Muscle of leg (tissue), 11 donors: ENCODE data around the gene NBPF12. TPM values are rescaled to one million over a fixed set of nuclear protein-coding genes. Genes with fewer than 3 reads are reported as not detected.
A peak's percentile ranks its signal among the peaks of the same experiment; 100 is the strongest.
"Not testable (repeated sequence)": the region's sequence is repeated elsewhere in the genome, so short reads cannot be mapped to it uniquely, and the experiment has no call there.

Experiments used
- DNase-seq: peaks from one replicate; pipeline ENCODE4 v3.0.0; 2013
- H3K27ac ChIP-seq: one replicate; pipeline ENCODE4 v1.5.1; 2013; ENCODE audit warnings: mild to moderate bottlenecking, low read length, control low read depth
- H3K27me3 ChIP-seq: one replicate; pipeline ENCODE4 v1.6.1; 2013; ENCODE audit warnings: low read length; ENCODE audit not compliant: control insufficient read depth, insufficient read depth
- H3K36me3 ChIP-seq: one replicate; pipeline ENCODE4 v1.6.1; 2013; ENCODE audit warnings: low read length; ENCODE audit not compliant: control insufficient read depth, insufficient read depth
- H3K4me1 ChIP-seq: one replicate; pipeline ENCODE4 v1.6.1; 2013; ENCODE audit warnings: low read length; ENCODE audit not compliant: control insufficient read depth, insufficient read depth
- H3K4me3 ChIP-seq: one replicate; pipeline ENCODE4 v1.5.1; 2013; ENCODE audit warnings: low read length, control low read depth
- H3K9me3 ChIP-seq: replicated peaks from 2 replicates; pipeline ENCODE4 v1.6.1; 2013; ENCODE audit warnings: low read depth, low read length; ENCODE audit not compliant: control insufficient read depth
- WGBS: methylation state at CpG from one replicate; pipeline ENCODE4 v1.1.5; 2013; ENCODE audit warnings: missing lambda C conversion rate; ENCODE audit not compliant: insufficient coverage; 5-methylcytosine and 5-hydroxymethylcytosine counted together
- polyA plus RNA-seq, 8 donors: library from polyadenylated mRNA; unstranded; fragments of 120-200 nt; gene quantifications; one replicate each; pipeline versions ENCODE4 v1.2.1 to v1.2.3, GENCODE V29; 2013; ENCODE audit warnings: inconsistent platforms in 1 of 8, low replicate concordance in 1 of 8; ENCODE audit not compliant: insufficient read length in 8 of 8, insufficient read depth in 1 of 8
- total RNA-seq: library from RNA; stranded (reverse); fragments of 120-200 nt; gene quantifications from one replicate; pipeline ENCODE4 v1.2.4, GENCODE V29; 2013

Gene NBPF12
- total and polyA plus RNA-seq, 9 donors: 8.7 to 16.8 (median 12.2) TPM

GRCh38 chr1:146972681-146973080 is 34.6 kb downstream of the NBPF12 start:
- H3K27me3 ChIP-seq, DNase-seq, H3K36me3 ChIP-seq, H3K4me3 ChIP-seq, H3K9me3 ChIP-seq, H3K27ac ChIP-seq, H3K4me1 ChIP-seq: not testable (repeated sequence)
- WGBS: no CpG with 5 or more reads among the region's 5 CpGs

GRCh38 chr1:146985855-146986254 is 47.7 kb downstream of the NBPF12 start:
- H3K27me3 ChIP-seq, H3K4me3 ChIP-seq, DNase-seq, H3K27ac ChIP-seq, H3K9me3 ChIP-seq, H3K4me1 ChIP-seq, H3K36me3 ChIP-seq: not testable (repeated sequence)
- 75% methylated on average over 1 of the region's 4 CpGs for WGBS

GRCh38 chr1:146986450-146986849 is 48.3 kb downstream of the NBPF12 start:
- WGBS: no CpG with 5 or more reads among the region's 4 CpGs

DNA sequence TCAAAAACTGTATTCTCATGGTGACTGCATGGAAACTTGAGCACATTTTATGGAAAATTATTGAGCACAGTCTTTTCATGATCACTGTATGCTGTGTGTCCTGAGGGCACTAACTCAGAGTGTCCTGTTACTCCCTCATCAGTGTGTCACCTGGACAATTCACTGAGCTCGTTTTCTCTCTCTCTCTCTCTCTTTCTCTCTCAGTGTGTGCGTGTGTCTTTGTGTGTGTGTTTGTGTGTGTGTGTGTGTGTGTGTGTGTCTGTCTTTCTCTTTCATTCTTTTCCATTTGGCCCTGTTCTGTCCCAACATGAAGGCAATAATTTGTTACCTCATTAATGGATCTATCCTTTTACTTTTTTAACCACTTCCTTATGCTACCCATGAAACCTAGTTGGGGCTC is 49.4 kb downstream of the NBPF12 start:
- not testable (repeated sequence) for H3K9me3 ChIP-seq, H3K36me3 ChIP-seq, H3K4me1 ChIP-seq, DNase-seq, H3K27me3 ChIP-seq, H3K4me3 ChIP-seq, H3K27ac ChIP-seq
- no CpG with 5 or more reads among the region's 2 CpGs for WGBS

More at GRCh38 chr1:146986450-146986849, 48.3 kb downstream of the NBPF12 start:
- not testable (repeated sequence) for H3K27me3 ChIP-seq, H3K27ac ChIP-seq, DNase-seq, H3K4me1 ChIP-seq, H3K9me3 ChIP-seq, H3K36me3 ChIP-seq, H3K4me3 ChIP-seq

DNA sequence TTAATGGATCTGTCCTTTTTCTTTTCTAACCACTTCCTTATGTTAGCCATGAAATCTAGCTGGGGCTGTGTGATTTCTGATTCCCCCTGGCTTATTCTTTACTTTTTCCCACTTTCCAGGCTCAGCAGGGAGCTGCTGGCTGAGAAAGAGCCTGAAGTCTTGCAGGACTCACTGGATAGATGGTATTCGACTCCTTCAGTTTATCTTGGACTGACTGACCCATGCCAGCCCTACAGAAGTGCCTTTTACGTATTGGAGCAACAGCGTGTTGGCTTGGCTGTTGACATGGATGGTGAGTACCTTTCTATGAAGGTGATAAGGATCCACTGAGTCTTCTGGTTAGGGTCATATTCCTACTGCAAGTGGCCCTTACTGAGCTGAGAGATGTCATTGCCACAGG is 51.3 kb downstream of the NBPF12 start:
- H3K27me3 ChIP-seq, H3K27ac ChIP-seq, H3K4me1 ChIP-seq, H3K36me3 ChIP-seq, H3K9me3 ChIP-seq, H3K4me3 ChIP-seq: not testable (repeated sequence)
- 100% methylated on average over 1 of the region's 3 CpGs for WGBS
- DNase-seq: peak; percentile 1

GRCh38 chr1:147008495-147008894 is 70.4 kb downstream of the NBPF12 start:
- DNase-seq, H3K4me3 ChIP-seq, H3K36me3 ChIP-seq, H3K9me3 ChIP-seq, H3K4me1 ChIP-seq, H3K27me3 ChIP-seq, H3K27ac ChIP-seq: not testable (repeated sequence)
- no CpG with 5 or more reads among the region's 1 CpG for WGBS

- not testable (repeated sequence) for H3K27ac ChIP-seq, H3K9me3 ChIP-seq, H3K4me1 ChIP-seq, H3K4me3 ChIP-seq, H3K27me3 ChIP-seq, DNase-seq, H3K36me3 ChIP-seq
- WGBS: no CpG with 5 or more reads among the region's 4 CpGs
Measured at GRCh38 chr1:147026975-147027374, 88.9 kb downstream of the NBPF12 start.

DNA sequence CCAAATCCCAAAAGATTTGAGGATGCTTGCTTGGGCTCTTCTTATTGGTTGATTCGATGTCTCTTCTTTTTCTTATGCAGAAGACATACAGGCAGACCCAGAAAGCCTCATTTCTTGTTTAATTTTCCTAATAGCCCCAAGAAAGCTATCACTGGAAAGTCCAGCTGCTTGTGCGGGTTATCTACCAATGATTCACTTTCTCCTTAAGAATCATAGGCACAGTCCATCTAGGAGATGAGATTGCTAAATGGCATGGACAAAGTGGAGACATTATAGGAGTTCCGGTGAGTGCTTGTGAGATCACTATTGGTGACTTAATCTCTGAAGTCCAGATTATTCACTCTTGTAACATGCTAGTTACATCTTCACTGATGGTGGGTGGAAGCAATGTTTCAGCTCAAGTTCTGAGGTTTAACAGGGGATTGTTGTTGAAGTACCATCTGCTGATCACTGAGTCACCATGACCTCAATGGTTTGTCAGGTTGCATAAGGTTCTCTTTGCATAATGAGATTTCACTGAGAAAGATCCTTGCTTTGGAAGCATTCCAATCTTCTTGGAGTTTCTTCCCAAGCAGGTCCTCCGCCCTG is 92.0 kb downstream of the NBPF12 start:
- not testable (repeated sequence) for DNase-seq, H3K4me3 ChIP-seq, H3K9me3 ChIP-seq, H3K36me3 ChIP-seq, H3K4me1 ChIP-seq, H3K27me3 ChIP-seq, H3K27ac ChIP-seq
- WGBS: 80% methylated on average over 1 of the region's 4 CpGs

DNA sequence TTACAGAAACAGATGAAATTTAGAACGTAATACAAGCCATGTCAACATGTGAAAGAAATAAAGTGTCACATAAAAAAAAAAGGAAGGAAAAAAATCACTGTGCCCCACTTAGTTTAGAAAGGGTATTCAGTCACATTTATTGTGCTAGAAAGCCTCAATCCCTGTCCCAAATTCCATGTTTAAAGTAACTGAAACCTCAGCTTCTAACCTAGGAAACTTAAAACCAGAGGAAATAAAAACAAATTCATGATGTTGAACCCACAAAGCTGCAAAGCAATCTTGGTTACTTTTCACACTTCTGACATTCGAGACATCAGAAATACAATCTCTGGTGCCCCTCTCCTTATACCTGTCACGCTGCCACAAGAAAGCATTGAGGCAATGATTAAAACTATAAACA is 101.8 kb downstream of the NBPF12 start:
- Histone ChIP-seq H3K4me1 (no peaks in the 10 kb centered on the region), H3K27ac (no peak overlapping the region), H3K9me3 (no peaks in the 10 kb centered on the region), H3K27me3 (peaks cover 3% of the 10 kb centered on the region), H3K36me3 (no peaks in the 10 kb centered on the region), H3K4me3 (no peak overlapping the region)
- 67% methylated on average over 1 of the region's 3 CpGs for WGBS
- DNase-seq: no peak

- not testable (repeated sequence) for H3K27ac ChIP-seq, H3K9me3 ChIP-seq, H3K36me3 ChIP-seq, DNase-seq, H3K27me3 ChIP-seq, H3K4me3 ChIP-seq, H3K4me1 ChIP-seq
- whole genome bisulfite sequencing: no CpG with 5 or more reads among the region's 3 CpGs
Measured at GRCh38 chr1:147042891-147043290, 104.8 kb downstream of the NBPF12 start.

GRCh38 chr1:147044511-147044910 is 106.4 kb downstream of the NBPF12 start:
- not testable (repeated sequence) for H3K4me3 ChIP-seq, DNase-seq, H3K4me1 ChIP-seq, H3K27ac ChIP-seq, H3K27me3 ChIP-seq, H3K36me3 ChIP-seq, H3K9me3 ChIP-seq
